ENCODE measurements around the gene CETN3. TPM values are rescaled to one million over a fixed set of nuclear protein-coding genes. Genes with fewer than 3 reads are reported as not detected.

The CETN3 gene
- 6.9 and 18.3 TPM in 2 replicates for total RNA-seq

GRCh38 chr5:90409318-90410177, at the start of gene CETN3:
CETN3 (minus strand) TSS chr5:90409756; CDS start chr5:90409661, 95 bp downstream.

Other genes with a start within 250 kb of the CETN3 start
- gene MBLAC2, start 65.0 kb upstream of the CETN3 start, total RNA-seq, result 4.2 and 4.4 TPM in 2 replicates
- gene POLR3G, start 65.1 kb upstream of the CETN3 start, total RNA-seq, result 0.72 and 2.3 TPM in 2 replicates
- 11.7 and 15.4 TPM in 2 replicates for gene LYSMD3, start 119.8 kb upstream of the CETN3 start, total RNA-seq
- 0.81 TPM in 1 of 2 replicates, not detected in the other for gene ADGRV1, start 149.0 kb upstream of the CETN3 start, total RNA-seq

Data from cardiac atrium fibroblast (primary cell).